Epidermal melanocyte (primary cell): Measurements from ENCODE around the gene MYO18B.
"Not testable (repeated sequence)": the region's sequence is repeated elsewhere in the genome, so short reads cannot be mapped to it uniquely, and the experiment has no call there.

Experiments used
- DNase-seq: peaks from one replicate; pipeline ENCODE4 v3.0.0; 2011; ENCODE audit warnings: low spot score; ENCODE audit not compliant: insufficient read length

Gene MYO18B

GRCh38 chr22:25741692-25742626, at the start of gene MYO18B:
TSS of gene MYO18B (plus strand) at chr22:25742188. CDS start at chr22:25761093, 18,905 bp downstream.
- no peak for DNase-seq

- no peak for DNase-seq
Measured at GRCh38 chr22:25692397-25693267, 49.4 kb upstream of the MYO18B start.

- DNase-seq = no peak
Measured at GRCh38 chr22:25693268-25693565, 48.8 kb upstream of the MYO18B start.

- DNase-seq = no peak
Measured at GRCh38 chr22:25694196-25694907, 47.6 kb upstream of the MYO18B start.

- DNase-seq = no peak
Measured at GRCh38 chr22:25695146-25695545, 46.8 kb upstream of the MYO18B start.

- no peak for DNase-seq
Measured at GRCh38 chr22:25696763-25697162, 45.2 kb upstream of the MYO18B start.

GRCh38 chr22:25697181-25697664, 44.8 kb upstream of the MYO18B start:
- peak; percentile 39 for DNase-seq

GRCh38 chr22:25697978-25698377, 44.0 kb upstream of the MYO18B start:
- DNase-seq = no peak

- no peak for DNase-seq
Measured at GRCh38 chr22:25698461-25698860, 43.5 kb upstream of the MYO18B start.

GRCh38 chr22:25698978-25699377, 43.0 kb upstream of the MYO18B start:
- no peak for DNase-seq

GRCh38 chr22:25701056-25701780, 40.8 kb upstream of the MYO18B start:
- DNase-seq = no peak

- DNase-seq = no peak
Measured at GRCh38 chr22:25702040-25702439, 39.9 kb upstream of the MYO18B start.

GRCh38 chr22:25702571-25703167, 39.3 kb upstream of the MYO18B start:
- no peak for DNase-seq

- no peak for DNase-seq
Measured at GRCh38 chr22:25704701-25705100, 37.3 kb upstream of the MYO18B start.

GRCh38 chr22:25706197-25706596, 35.8 kb upstream of the MYO18B start:
- DNase-seq = no peak

GRCh38 chr22:25708430-25708829, 33.6 kb upstream of the MYO18B start:
- not testable (repeated sequence) for DNase-seq

GRCh38 chr22:25709758-25710157, 32.2 kb upstream of the MYO18B start:
- no peak for DNase-seq

GRCh38 chr22:25710501-25710900, 31.5 kb upstream of the MYO18B start:
- DNase-seq = no peak

GRCh38 chr22:25711491-25711890, 30.5 kb upstream of the MYO18B start:
- no peak for DNase-seq

GRCh38 chr22:25712661-25713400, 29.2 kb upstream of the MYO18B start:
- no peak for DNase-seq
